HepG2 (cell line): Measurements from ENCODE around the gene NGLY1. TPM values are rescaled to one million over a fixed set of nuclear protein-coding genes. Genes with fewer than 3 reads are reported as not detected.

Experiments
- AHDC1 ChIP-seq: sonication (generic); formaldehyde crosslinking; IDR thresholded peaks from 2 replicates; pipeline ENCODE4 v1.5.1; 2020; ENCODE audit warnings: mild to moderate bottlenecking, missing genetic modification reagents, borderline replicate concordance
- CERS6 ChIP-seq: sonication (generic); formaldehyde crosslinking; IDR thresholded peaks from 2 replicates; pipeline ENCODE4 v1.5.0; 2020; ENCODE audit warnings: missing genetic modification reagents
- EHMT2 ChIP-seq: fragments of 200-600 bp; sonication (generic); IDR thresholded peaks from 2 replicates; pipeline ENCODE4 v1.7.0; 2017; ENCODE audit warnings: antibody characterized with exemption, low read depth, low read length, borderline replicate concordance
- KLF16 ChIP-seq, 2 experiments: sonication (generic) in 1 of 2; formaldehyde crosslinking in 1 of 2; IDR thresholded peaks; 2 replicates each; pipeline versions ENCODE4 v1.6.1 to v1.8.0; 2016 to 2023; ENCODE audit warnings: missing genetic modification reagents in 2 of 2, missing compliant biosample characterization in 1 of 2
- POGK ChIP-seq: sonication (generic); formaldehyde crosslinking; conservative IDR thresholded peaks from 2 replicates; pipeline ENCODE4 v1.8.0; 2022; ENCODE audit warnings: mild to moderate bottlenecking, moderate library complexity, missing genetic modification reagents
- SP4 ChIP-seq: sonication (generic); formaldehyde crosslinking; IDR thresholded peaks from 2 replicates; pipeline ENCODE4 v1.8.1; 2023; ENCODE audit warnings: mild to moderate bottlenecking, missing genetic modification reagents
- ZFAT ChIP-seq: sonication (generic); formaldehyde crosslinking; conservative IDR thresholded peaks from 2 replicates; pipeline ENCODE4 v1.8.1; 2023; ENCODE audit warnings: missing genetic modification reagents, inconsistent platforms
- ZMAT5 ChIP-seq: sonication (generic); formaldehyde crosslinking; IDR thresholded peaks from 2 replicates; pipeline ENCODE4 v1.5.0; 2020; ENCODE audit warnings: mild to moderate bottlenecking, low read depth, missing genetic modification reagents, borderline replicate concordance
- ZMYM4 ChIP-seq: sonication (generic); formaldehyde crosslinking; IDR thresholded peaks from 2 replicates; pipeline ENCODE4 v1.8.1; 2023; ENCODE audit warnings: mild to moderate bottlenecking, missing genetic modification reagents
- ZNF143 ChIP-seq: sonication (generic); formaldehyde crosslinking; IDR thresholded peaks from 2 replicates; pipeline ENCODE4 v1.4.0; 2020; ENCODE audit warnings: missing genetic modification reagents
- ZNF282 ChIP-seq: fragments of 450-650 bp; IDR thresholded peaks from 2 replicates; pipeline ENCODE4 v1.6.1; 2018; ENCODE audit not compliant: partially characterized antibody
- ZNF33A ChIP-seq: sonication (generic); formaldehyde crosslinking; IDR thresholded peaks from 2 replicates; pipeline ENCODE4 v1.5.1; 2020; ENCODE audit warnings: missing genetic modification reagents, mild to moderate bottlenecking, moderate library complexity, borderline replicate concordance
- ZNF672 ChIP-seq: sonication (generic); formaldehyde crosslinking; IDR thresholded peaks from 2 replicates; pipeline ENCODE4 v1.8.1; 2022; ENCODE audit warnings: missing genetic modification reagents
- ZNF710 ChIP-seq: sonication (generic); formaldehyde crosslinking; IDR thresholded peaks from 2 replicates; pipeline ENCODE4 v1.5.0; 2020; ENCODE audit warnings: mild to moderate bottlenecking, missing genetic modification reagents, borderline replicate concordance
- ZNF766 ChIP-seq: sonication (generic); formaldehyde crosslinking; IDR thresholded peaks from 2 replicates; pipeline ENCODE4 v1.5.0; 2020; ENCODE audit warnings: missing genetic modification reagents, borderline replicate concordance
- polyA plus RNA-seq, 8 experiments: library from polyadenylated mRNA; depleted of rRNA in 3 of 8; stranded (reverse) in 7 of 8; unstranded in 1 of 8; fragments of >200 nt; fragmentation: Illumina TruSeq in 4 of 8; extraction: Trizol in 4 of 8; gene quantifications; 2 replicates each; pipeline versions ENCODE4 v1.2.1 to v1.2.3, GENCODE V29; 2011 to 2016; ENCODE audit warnings: low read depth in 4 of 8, missing spikeins in 1 of 8, mixed read lengths in 1 of 8; ENCODE audit not compliant: insufficient read depth in 1 of 8
- total RNA-seq, 5 experiments: library from RNA; depleted of rRNA; stranded (reverse); fragments of >200 nt; fragmentation: Illumina TruSeq; extraction: Trizol; gene quantifications; 2 replicates each; pipeline ENCODE4 v1.2.3, GENCODE V29; 2016; ENCODE audit warnings: low read depth in 1 of 5

The NGLY1 gene
- total and polyA plus RNA-seq, 2 of the 13 experiments (the other 11 are each of a cell fraction or from before 2014, with no cell fraction given) = 28.2 to 44.5 TPM

GRCh38 chr3:25789596-25790556, 6.6 kb upstream of the NGLY1 start, which contains the start of gene OXSM (continued):
- peak; percentile 70; the same call in 1 of the 2 replicates for TF ChIP-seq AHDC1
- TF ChIP-seq ZNF282 = no peak
- no peak; the same call in 1 of the 2 replicates for TF ChIP-seq POGK (CRISPR knock-in tag)
- TF ChIP-seq ZNF710 (CRISPR knock-in tag) = peak; percentile 75; the same call in 1 of the 2 replicates
- TF ChIP-seq CERS6 (CRISPR knock-in tag) = no peak
- TF ChIP-seq ZNF33A = no peak
- TF ChIP-seq ZNF766 = peak; percentile 66; the same call in 1 of the 2 replicates
- no peak for TF ChIP-seq ZFAT (CRISPR knock-in tag)
- no peak for TF ChIP-seq ZMAT5
- no peak for TF ChIP-seq EHMT2
- TF ChIP-seq SP4 = peak; percentile 89
- TF ChIP-seq ZMYM4 (CRISPR knock-in tag) = peak; percentile 96
- peak in 1 of 2 experiments; percentile 52; a peak in 1 of 4 replicates for TF ChIP-seq KLF16 (CRISPR knock-in tag; IDR thresholded peaks at IDR 0.05)
- TF ChIP-seq ZNF143 (CRISPR knock-in tag) = peak; percentile 56; the same call in 1 of the 2 replicates
- no peak for TF ChIP-seq ZNF672
